Esophagus (tissue), 2 donors: ENCODE data around the gene CES2. TPM values are rescaled to one million over a fixed set of nuclear protein-coding genes. Genes with fewer than 3 reads are reported as not detected.
"Not testable (repeated sequence)": the region's sequence is repeated elsewhere in the genome, so short reads cannot be mapped to it uniquely, and the experiment has no call there.

ENCODE experiments used
- H3K27ac ChIP-seq, 2 donors: one replicate each; pipeline ENCODE4 v1.5.1; 2013; ENCODE audit warnings: low read depth in 2 of 2, mild to moderate bottlenecking in 2 of 2, inconsistent platforms in 1 of 2, low read length in 1 of 2, moderate library complexity in 1 of 2
- H3K27me3 ChIP-seq, 2 donors: one replicate each; pipeline ENCODE4 v1.6.1; 2013; ENCODE audit warnings: low read length in 2 of 2, control low read depth in 1 of 2, mild to moderate bottlenecking in 1 of 2; ENCODE audit not compliant: insufficient read depth in 2 of 2, control insufficient read depth in 1 of 2
- H3K36me3 ChIP-seq, 2 donors: one replicate each; pipeline ENCODE4 v1.6.1; 2013; ENCODE audit warnings: low read length in 1 of 2; ENCODE audit not compliant: control insufficient read depth in 2 of 2, insufficient read depth in 2 of 2
- H3K4me1 ChIP-seq, 2 donors: one replicate each; pipeline ENCODE4 v1.6.1; 2013; ENCODE audit warnings: low read length in 1 of 2; ENCODE audit not compliant: control insufficient read depth in 2 of 2, insufficient read depth in 2 of 2
- H3K4me3 ChIP-seq, 2 donors: one replicate each; pipeline ENCODE4 v1.5.1; 2013; ENCODE audit warnings: low read length in 2 of 2, mild to moderate bottlenecking in 2 of 2, low read depth in 1 of 2, moderate library complexity in 1 of 2
- H3K9me3 ChIP-seq, 2 donors: one replicate each; pipeline ENCODE4 v1.6.1; 2013; ENCODE audit warnings: mild to moderate bottlenecking in 2 of 2, low read depth in 1 of 2, low read length in 1 of 2, moderate library complexity in 1 of 2; ENCODE audit not compliant: control insufficient read depth in 2 of 2, insufficient read depth in 1 of 2
- WGBS, 2 donors: extraction: QIAGEN DNeasy Blood & Tissue Kit; methylation state at CpG; one replicate each; pipeline ENCODE4 v1.1.7; 2013; 5-methylcytosine and 5-hydroxymethylcytosine counted together
- polyA plus RNA-seq, 2 donors: library from polyadenylated mRNA; stranded (reverse); fragments of 200-250 nt; gene quantifications; one replicate each; pipeline ENCODE4 v1.2.3, GENCODE V29; 2013
- donor health status: healthy with polysubstance abuse.
- donor health status: Bipolar disorder and iron deficiency.

The CES2 gene
- polyA plus RNA-seq, 2 donors, result 120 to 128 TPM

DNA sequence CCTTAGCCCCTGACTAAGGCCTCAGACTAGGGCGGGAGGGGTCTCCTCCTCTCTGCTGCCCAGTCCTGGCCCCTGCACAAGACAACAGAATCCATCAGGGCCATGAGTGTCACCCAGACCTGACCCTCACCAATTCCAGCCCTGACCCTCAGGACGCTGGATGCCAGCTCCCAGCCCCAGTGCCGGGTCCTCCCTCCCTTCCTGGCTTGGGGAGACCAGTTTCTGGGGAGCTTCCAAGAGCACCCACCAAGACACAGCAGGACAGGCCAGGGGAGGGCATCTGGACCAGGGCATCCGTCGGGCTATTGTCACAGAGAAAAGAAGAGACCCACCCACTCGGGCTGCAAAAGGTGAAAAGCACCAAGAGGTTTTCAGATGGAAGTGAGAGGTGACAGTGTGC lies 38.4 kb downstream of the CES2 start:
- WGBS, 2 donors, result 79 to 89% methylated on average over 6 of the region's 6 CpGs
- no peak overlapping the region for H3K4me3 ChIP-seq
- no peaks in the 10 kb centered on the region for H3K9me3 ChIP-seq

DNA sequence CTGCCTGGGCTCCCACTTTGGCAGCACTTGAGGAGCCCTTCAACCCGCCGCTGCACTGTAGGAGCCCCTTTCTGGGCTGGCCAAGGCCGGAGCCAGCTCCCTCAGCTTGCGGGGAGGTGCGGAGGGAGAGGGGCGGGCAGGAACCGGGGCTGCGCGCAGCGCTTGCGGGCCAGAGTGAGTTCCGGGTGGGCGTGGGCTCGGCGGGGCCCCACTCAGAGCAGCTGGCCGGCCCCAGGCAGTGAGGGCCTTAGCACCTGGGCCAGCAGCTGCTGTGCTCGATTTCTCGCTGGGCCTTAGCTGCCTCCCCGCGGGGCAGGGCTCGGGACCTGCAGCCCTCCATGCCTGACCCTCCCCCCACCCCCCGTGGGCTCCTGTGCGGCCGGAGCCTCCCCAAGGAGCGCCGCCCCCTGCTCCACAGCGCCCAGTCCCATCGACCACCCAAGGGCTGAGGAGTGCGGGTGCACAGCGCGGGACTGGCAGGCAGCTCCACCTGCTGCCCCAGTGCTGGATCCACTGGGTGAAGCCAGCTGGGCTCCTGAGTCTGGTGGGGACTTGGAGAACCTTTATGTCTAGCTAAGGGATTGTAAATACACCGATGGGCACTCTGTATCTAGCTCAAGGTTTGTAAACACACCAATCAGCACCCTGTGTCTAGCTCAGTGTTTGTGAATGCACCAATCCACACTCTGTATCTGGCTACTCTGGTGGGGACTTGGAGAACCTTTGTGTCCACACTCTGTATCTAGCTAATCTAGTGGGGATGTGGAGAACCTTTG lies 39.0 kb downstream of the CES2 start:
- not testable (repeated sequence) for H3K4me1 ChIP-seq, H3K27me3 ChIP-seq, H3K36me3 ChIP-seq, H3K27ac ChIP-seq, H3K4me3 ChIP-seq, H3K9me3 ChIP-seq
- WGBS, 2 donors, result 86 to 87% methylated on average over 32 of the region's 32 CpGs

More for the DNA sequence above, 38.4 kb downstream of the CES2 start:
- no peaks in the 10 kb centered on the region for H3K27me3 ChIP-seq
- peaks cover 2% of the 10 kb centered on the region in 2 donors for H3K4me1 ChIP-seq
- no peaks in the 10 kb centered on the region for H3K36me3 ChIP-seq
- H3K27ac ChIP-seq, result no peak overlapping the region

DNA sequence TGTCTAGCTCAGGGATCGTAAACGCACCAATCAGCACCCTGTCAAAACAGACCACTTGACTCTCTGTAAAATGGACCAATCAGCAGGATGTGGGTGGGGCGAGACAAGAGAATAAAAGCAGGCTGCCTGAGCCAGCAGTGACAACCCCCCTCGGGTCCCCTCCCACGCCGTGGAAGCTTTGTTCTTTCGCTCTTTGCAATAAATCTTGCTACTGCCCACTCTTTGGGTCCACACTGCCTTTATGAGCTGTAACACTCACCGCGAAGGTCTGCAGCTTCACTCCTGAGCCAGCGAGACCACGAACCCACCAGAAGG lies 39.6 kb downstream of the CES2 start:
- not testable (repeated sequence) for H3K4me1 ChIP-seq, H3K4me3 ChIP-seq, H3K27me3 ChIP-seq, H3K9me3 ChIP-seq, H3K36me3 ChIP-seq, H3K27ac ChIP-seq
- WGBS, 2 donors, result 68 to 71% methylated on average over 11 of the region's 11 CpGs

DNA sequence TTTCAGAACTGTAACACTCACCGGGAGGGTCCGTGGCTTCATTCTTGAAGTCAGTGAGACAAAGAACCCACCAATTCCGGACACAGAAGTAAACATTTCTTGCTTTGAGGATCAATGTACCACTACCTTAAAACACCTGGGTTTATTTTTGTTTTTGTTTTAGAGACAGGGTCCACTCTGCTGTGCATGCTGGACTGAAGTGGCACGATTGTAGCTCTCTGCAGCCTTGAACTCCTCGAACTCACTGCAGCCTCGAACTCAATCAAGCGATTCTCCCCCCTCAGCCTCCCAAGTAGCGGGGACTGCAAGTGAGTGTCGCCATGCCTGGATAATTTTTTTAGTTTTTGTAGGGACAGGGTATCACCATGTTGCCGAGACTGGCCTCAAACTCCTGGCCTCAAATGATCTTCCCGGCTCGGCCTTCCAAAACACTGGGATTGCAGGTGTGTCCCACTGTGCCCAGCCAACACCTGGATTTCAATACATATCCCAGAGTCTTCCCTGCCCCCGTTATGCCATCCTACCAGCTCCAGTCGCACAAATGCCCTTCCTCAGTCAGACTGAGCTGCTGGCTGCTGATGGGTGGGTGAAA lies 40.1 kb downstream of the CES2 start:
- 80 to 85% methylated on average over 14 of the region's 14 CpGs for WGBS, 2 donors
- H3K4me1 ChIP-seq, result peaks cover 2% of the 10 kb centered on the region in 2 donors

DNA sequence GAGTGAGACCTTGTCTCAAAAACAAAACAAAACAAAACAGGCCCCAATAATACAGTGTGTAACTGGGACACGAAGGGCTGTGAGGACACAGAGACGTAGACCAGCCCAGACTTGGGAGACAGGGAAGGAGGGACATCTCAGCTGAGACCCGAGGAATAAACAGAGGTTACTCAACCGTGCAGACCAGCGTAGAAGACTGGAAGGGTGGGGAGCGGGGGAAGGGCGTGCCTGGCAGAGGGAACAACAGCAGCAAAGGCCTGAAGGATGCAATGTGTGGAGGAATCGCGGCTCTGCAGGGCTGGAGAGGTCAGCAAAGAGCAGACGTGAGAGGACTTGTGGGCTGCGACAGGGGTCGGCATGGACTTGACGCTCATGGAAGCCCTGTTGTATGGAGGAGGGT lies 41.4 kb downstream of the CES2 start:
- WGBS, 2 donors, result 39 to 43% methylated on average over 13 of the region's 13 CpGs
- Histone ChIP-seq H3K9me3 (no peaks in the 10 kb centered on the region), H3K36me3 (no peaks in the 10 kb centered on the region), H3K27ac (no peak overlapping the region), H3K4me1 (peaks cover 2% of the 10 kb centered on the region in 2 donors), H3K27me3 (no peaks in the 10 kb centered on the region), H3K4me3 (no peak overlapping the region)

More for the DNA sequence above, 40.1 kb downstream of the CES2 start:
- H3K27me3 ChIP-seq, result no peaks in the 10 kb centered on the region
- H3K36me3 ChIP-seq, result no peaks in the 10 kb centered on the region
- H3K4me3 ChIP-seq, result no peak overlapping the region
- no peak overlapping the region for H3K27ac ChIP-seq
- H3K9me3 ChIP-seq, result no peaks in the 10 kb centered on the region

DNA sequence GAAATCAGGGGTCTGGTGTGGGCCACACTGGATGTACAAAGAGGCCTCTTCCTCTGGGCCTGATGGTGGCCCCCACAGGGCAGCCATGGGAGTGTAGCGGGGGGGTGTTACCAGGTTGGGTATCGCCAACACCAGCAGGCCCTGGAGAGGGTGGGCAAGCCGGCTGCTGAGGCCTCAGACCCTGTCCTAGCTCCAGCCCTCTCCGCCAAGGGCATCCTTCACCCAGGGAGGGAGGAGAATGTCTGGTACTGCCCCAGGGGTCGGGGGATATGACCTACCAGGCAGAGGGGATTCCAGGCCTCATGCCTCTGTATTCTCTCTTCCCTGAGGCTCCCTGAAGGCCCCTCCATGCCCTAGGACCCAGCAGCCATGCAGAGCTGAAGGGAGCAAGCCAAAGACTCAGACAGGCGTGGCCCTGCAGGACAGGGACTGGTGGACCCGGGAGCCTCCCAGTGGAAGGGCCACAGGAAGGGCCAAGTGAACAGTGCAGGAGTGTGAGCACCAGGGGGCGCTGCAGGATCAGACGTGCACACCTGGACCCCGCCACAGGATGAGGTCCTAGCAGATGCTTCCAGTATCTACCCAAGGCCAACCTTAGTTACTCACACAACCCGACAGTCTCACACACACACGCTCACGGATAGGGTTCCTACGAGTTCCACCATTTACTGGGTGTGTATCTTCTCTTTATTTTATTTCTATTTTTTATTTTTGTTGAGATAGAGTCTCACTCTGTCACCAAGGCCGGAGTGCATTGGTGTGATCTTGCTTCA lies 42.2 kb downstream of the CES2 start:
- 19 to 27% methylated on average over 12 to 15 of the region's 15 CpGs for WGBS, 2 donors
- H3K36me3 ChIP-seq, result no peaks in the 10 kb centered on the region
- H3K27me3 ChIP-seq, result no peaks in the 10 kb centered on the region
- no peak overlapping the region for H3K27ac ChIP-seq
- no peaks in the 10 kb centered on the region for H3K9me3 ChIP-seq
- peaks cover 2% of the 10 kb centered on the region in 2 donors for H3K4me1 ChIP-seq
- no peak overlapping the region for H3K4me3 ChIP-seq

DNA sequence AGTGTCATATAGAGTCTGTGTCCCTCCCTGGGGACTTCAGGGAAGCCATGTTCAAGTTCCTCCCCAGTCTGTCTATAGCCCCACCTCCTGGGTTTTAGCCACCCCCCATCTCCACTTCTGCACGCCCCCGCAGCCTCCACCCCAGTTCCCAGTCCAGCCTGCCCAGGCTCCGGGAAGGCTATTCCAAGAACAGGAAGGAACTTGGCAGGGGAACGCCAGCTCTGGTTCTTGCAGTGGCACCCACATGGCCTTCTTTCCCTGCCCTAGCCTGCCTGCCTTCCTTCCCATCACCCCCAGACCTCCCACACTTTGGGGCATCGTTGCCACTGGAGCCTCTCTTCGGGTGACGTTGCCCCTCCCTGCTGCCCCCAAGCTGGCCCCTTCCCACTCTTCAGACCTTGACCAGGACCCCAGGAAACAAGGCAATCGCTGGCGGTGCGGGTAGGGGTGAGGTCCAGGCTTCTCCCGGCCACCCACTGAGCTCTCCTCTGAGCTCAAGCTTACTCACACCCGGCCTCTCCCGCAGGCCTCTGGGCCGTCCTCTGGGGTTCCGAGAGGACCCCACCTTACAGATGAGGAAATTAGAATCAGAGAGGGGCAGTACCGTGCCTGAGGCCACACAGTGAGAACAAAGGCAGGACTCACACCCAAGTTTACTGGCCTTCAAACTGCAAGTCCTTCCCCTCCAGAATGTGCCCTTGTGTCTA lies 43.8 kb downstream of the CES2 start:
- 58 to 64% methylated on average over 15 to 16 of the region's 16 CpGs for WGBS, 2 donors
- H3K9me3 ChIP-seq, result no peaks in the 10 kb centered on the region
- H3K4me3 ChIP-seq, result no peak overlapping the region
- H3K4me1 ChIP-seq, result peaks cover 2% of the 10 kb centered on the region in 2 donors
- no peaks in the 10 kb centered on the region for H3K36me3 ChIP-seq
- no peak overlapping the region for H3K27ac ChIP-seq
- H3K27me3 ChIP-seq, result no peaks in the 10 kb centered on the region

DNA sequence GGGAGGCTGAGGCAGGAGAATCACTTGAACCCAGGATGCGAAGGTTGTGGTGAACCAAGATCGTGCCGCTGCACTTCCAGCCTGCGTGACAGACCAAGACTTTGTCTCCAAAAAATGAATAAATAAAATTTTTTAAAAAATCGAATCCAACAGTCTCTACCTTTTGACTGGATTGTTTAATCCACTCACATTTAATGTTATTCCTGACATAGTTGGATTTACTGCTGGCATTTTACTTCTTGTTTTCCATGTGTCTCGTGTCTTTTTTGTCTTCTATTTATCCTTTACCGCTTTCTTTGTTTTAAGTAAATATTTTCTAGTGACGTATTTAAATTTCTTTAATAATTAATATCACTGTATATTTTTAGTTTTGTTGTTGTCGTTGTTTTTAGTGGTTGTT lies 47.7 kb downstream of the CES2 start:
- Histone ChIP-seq H3K9me3 (no peaks in the 10 kb centered on the region), H3K27me3 (no peaks in the 10 kb centered on the region), H3K27ac (no peak overlapping the region), H3K4me3 (no peak overlapping the region), H3K36me3 (no peaks in the 10 kb centered on the region), H3K4me1 (peaks cover 0 to 1% of the 10 kb centered on the region in 2 donors)
- 95 to 96% methylated on average over 9 of the region's 9 CpGs for WGBS, 2 donors

DNA sequence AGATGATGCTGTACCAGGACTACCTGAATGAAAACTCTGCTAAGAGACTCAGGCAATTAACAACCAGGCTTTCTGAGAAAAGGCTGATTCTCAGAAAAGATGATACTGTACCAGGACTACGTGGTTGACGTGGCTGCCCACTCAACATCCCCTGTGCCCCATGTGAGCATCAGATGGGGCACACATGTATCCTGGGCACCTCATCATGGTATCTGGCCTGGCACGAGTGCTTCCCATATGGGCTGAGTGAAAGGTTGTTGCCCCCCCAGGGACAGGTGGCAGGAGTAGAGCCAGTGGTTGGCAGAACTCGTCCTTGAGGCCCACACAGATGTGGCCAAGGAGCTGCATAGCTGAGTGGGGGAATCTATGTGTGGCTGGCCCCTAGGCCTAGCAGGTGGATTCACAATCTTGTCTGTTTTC lies 49.6 kb downstream of the CES2 start:
- 85 to 87% methylated on average over 4 of the region's 4 CpGs for WGBS, 2 donors
- H3K9me3 ChIP-seq, result no peaks in the 10 kb centered on the region
- no peak overlapping the region for H3K4me3 ChIP-seq
- H3K27me3 ChIP-seq, result no peaks in the 10 kb centered on the region
- no peak overlapping the region for H3K27ac ChIP-seq
- H3K4me1 ChIP-seq, result peaks cover 0 to 7% of the 10 kb centered on the region in 2 donors
- no peaks in the 10 kb centered on the region for H3K36me3 ChIP-seq
